ENCODE data around the gene SSRP1. TPM values are rescaled to one million over a fixed set of nuclear protein-coding genes. Genes with fewer than 3 reads are reported as not detected.
"Not testable (repeated sequence)": the region's sequence is repeated elsewhere in the genome, so short reads cannot be mapped to it uniquely, and the experiment has no call there.

Gene SSRP1
- total RNA-seq, 1 donor from 2014 or later = 33.8 TPM

DNA sequence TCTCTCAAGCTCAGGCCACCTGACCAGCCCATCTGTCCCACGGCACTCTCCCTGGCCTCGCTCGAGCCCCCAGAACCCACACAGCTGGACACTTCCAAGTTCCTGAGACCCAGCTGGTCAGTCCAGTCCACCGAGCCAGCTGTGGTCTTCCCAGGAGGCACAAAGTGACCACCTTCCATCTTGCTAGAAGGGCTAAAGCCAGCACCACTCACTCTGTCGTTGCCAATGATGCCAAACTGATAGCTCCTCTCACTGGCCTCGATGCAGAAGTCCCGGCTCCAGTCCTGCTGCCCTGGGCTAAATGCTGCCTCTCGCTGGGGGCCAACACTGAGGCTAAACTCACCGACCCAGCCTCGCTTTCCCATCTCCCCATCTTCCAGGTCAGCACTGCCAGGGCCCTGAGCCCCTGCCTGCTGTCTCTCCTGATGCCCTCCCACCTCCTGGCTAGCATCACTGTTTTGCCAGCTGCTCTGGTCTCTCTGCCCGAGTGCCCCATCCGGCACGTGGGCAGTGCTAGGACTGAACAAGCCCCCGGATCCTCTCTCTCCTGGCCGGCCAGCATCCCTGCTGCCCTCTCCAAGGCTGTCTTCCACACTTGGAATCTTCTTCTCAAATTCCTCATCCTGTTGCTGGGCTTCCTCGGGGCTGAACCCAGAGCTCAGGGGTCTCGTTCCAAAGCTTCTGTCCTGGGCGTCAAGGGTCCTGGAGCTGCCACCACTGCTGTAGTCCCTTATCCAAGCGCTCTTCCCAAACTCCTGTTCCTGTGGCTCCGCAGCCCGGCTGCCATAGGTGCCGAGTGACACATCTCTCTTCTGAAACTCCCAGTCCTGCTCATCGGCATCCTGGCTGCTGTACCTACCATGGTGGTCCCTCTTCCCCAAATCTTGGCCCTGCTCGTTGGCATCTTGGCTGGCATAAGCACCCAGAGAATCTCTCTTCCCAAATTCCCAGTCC, 26.3 kb downstream of the SSRP1 start:
- intact Hi-C loops (cut with DNase I) = no loop called here

DNA sequence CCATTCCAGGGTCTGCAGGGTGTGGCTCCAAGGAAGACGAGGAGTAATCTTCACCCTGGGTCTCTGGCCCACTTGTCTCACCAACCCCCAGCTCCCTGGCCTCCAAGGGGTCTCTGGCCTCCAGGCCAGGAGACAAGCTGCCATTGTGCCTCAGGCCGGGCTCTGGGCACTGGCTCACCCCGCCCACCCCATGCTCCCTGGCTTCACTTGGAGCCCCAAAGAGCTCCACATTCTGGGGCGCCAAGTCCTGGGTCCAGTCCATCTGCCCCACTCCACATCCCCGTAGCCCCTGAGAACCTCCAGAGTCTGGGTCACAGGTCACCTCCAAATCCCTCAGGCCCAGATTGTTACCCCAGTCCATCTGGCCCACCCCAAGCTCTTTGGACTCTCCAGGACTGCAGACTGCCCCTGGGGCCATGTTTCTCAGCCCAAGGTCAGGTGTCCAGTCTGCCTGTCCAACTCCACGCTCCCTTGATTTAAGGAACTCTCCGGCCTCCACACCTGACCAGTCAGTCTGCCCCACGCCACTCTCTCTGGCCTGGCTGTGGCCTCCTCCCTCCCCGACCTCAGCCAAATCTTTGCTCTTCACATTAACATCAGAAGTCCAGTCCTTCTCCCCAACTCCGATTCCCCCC, 27.1 kb downstream of the SSRP1 start:
- no peak for ATAC-seq
- no peak for DNase-seq (ENCODE audit: missing footprints)
- intact Hi-C loops (cut with DNase I) = no loop called here

More for the DNA sequence above, 26.3 kb downstream of the SSRP1 start:
- ATAC-seq (no peak), DNase-seq (ENCODE audit: missing footprints) (no peak)

DNA sequence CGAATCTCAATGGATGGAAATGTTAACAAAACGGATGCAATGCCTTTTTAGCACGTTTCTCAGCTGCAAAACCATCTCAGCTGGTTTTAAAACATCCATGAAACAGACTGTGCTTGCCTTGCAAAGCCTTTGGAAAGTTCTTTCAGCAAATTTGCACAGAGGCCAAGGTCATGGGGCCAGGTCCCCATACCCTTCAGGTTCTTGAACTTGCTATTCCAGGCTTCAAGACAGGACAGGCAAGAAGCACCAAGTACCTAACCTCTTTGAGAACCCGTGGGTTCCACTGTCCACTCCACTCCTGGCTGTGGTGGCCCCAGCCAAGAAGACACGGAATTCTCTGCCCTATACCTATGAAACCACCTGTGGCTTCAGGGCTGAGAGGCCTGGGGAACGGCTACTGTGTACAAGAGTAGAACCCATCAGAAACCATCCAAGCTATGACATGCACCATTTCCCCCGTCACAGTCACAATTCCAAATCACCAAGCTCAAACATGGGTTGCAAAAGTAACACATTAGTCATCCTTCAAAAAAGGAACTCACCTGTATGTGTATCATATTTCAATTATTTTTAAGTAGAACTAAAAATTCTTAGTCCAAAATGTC, 27.9 kb downstream of the SSRP1 start:
- intact Hi-C loops (cut with DNase I) = no loop called here
- ATAC-seq (no peak), DNase-seq (ENCODE audit: missing footprints) (no peak)

DNA sequence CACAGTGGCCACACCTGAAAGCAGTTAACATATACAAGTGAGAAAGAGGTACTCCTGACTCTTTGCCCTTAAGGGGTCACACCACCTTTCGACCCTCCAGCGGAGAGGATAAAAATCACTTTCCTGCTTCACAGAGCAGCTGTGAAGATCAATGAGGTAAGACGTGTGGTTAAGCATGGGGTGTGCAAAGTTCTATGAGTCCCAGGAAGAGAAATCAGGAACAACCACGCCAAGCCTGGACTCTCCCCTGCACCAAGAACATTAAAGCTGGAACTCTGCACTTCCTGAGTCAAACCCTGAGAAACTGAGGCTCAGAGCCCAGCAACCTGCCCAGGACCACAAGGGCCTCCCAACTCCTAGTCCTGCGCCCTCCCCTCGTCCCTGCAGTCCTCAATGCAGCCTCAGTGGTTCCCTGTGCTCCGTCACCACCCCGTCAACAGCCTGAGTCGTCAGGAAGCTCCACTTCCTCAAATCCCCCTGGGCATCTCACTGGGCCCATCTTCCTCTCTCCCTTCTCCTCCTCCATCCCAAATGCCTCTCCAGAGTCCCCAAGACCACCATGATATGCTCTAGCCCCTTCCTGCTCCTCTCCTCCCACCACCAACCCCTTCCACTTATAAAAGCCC, 28.6 kb downstream of the SSRP1 start:
- ATAC-seq (no peak), DNase-seq (ENCODE audit: missing footprints) (no peak)
- intact Hi-C loops (cut with DNase I) = no loop called here

DNA sequence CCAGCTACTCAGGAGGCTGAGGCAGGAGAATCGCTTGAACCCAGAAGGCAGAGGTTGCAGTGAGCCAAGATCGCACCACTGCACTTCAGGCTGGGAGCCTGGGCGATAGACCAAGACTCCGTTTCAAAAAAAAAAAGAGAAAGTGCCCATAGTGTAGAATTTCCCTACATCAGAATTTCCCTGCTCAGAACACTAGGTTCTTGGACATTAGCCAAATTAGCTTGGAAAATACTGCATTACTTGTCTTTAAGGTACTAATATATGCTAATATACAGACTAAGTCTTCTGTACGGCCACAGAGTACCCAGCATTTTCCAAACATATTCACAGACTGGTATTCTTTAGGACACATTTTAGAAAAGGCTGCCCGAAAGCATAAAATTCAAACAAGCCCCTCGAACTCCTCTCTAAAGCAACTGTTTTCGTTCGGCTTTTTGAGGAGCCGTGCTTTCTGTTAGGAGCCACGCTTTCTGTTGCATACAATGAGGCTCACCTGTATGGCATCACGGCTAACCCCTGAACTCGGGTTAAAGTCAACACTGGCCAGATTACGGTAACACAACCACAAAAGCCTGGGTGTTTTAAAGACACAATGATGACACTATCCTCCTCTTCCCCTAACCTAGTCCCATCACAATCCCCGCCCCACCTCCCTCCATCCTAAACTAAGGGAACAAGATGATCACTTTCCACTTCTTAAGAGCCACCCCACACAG, 29.4 kb downstream of the SSRP1 start:
- intact Hi-C loops (cut with DNase I) = no loop called here
- DNase-seq (ENCODE audit: missing footprints) (no peak), ATAC-seq (no peak)

DNA sequence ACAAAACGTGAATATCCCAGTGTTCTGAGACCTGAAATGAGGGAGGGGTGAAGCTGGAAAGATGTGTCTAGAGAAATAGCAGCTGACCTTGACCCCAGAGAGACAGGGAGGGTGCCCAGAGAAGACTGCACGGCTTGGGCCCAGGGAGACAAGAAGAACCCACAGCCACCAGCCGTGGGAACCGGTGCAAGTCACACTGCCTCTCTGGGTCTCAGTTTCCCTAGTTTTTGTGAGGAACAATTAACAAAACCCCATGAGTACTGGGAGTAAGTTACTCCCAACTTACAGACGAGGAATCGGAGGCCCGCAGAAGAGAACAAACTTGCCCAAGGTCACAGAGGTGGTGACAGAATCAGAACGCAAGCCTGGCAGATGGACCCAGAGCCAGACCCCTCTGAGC, 30.2 kb downstream of the SSRP1 start:
- DNase-seq (ENCODE audit: missing footprints) (no peak), ATAC-seq (no peak)
- intact Hi-C loops (cut with DNase I) = no loop called here

DNA sequence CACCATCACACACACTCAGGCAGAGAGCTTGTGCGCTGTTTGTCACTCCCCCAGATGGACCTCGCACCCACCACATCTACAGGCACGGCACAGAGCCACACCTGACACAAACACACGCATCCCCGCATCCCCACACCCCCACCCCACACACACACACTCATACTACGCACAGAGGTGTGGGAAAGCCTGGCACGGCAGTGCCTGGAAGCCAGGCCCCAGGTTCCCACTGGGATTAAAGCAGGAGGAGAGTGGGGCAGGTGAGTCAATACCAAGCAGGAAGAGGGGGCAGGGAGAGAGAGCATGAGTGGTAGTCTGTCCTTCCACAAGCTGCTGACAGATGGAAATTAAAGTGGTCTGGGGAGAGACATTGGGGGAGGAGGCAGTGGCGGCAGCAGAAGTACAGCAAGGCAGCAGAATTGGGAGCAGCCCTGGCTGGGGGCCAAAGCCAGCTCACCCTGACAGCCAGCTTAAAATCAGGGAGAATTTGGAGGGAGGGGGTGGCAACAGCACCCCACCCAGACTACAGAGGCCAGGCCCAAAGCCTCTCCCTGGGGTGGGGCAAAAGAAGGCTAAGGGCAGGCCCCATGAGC, 31.6 kb downstream of the SSRP1 start:
- DNase-seq (ENCODE audit: missing footprints) = no peak
- intact Hi-C loops (cut with DNase I) = no loop called here

DNA sequence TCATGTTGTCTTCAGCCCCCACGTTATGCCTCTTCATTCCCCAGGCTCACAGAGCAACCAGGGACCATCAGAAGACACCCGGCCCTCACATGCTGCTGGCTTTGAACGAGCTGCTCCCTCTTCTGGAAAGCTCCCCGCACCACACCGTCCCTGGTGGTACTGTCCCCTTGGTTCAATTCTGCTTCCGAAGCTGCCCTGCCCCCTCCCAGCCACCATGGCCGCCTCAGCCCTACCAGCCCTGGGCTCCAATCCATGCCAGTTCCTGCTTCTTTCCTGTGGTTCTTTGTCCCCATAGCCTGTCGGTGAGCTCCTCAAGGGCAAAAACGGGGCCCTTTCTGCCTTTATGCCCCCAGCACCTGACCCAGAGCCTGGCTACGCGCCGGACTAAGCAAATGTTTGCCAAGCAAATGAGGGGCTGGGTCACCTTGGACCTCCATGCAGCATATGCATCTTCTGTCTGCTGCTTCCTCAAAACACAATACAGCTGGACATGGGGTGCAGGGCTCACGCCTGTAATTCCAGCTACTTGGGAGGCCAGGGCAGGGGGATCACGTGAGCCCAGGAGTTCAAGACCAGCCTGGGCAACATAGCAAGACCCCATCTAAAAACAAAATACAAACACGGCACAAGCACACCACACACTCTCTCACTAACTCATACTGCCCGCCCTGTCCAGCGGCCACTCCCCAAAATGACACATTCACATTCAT, 32.3 kb downstream of the SSRP1 start:
- DNase-seq (ENCODE audit: missing footprints) = no peak
- intact Hi-C loops (cut with DNase I) = no loop called here
- ATAC-seq = no peak

More for the DNA sequence above, 31.6 kb downstream of the SSRP1 start:
- ATAC-seq = no peak

DNA sequence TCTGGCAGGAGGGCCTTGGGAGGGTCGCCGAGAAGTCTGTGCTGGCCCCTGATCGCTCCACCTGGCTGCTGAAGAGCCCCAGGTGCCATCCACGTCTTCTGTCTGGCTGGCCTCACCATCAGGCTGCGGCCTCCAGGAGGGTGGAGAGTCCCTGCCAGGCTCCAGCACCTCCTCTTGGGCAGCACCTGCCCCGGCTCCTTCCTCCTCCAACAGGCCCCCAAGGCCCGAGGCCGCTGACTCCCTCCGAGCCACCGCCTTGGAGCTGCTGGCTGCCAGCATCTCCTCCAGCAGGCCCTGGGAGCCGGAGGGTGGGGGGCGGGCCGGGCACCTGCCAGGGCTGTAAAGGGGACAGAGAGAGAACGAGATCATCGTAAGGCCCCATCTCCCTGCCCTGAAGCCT, 33.2 kb downstream of the SSRP1 start:
- ATAC-seq (no peak), DNase-seq (ENCODE audit: missing footprints) (no peak)
- intact Hi-C loops (cut with DNase I) = no loop called here

DNA sequence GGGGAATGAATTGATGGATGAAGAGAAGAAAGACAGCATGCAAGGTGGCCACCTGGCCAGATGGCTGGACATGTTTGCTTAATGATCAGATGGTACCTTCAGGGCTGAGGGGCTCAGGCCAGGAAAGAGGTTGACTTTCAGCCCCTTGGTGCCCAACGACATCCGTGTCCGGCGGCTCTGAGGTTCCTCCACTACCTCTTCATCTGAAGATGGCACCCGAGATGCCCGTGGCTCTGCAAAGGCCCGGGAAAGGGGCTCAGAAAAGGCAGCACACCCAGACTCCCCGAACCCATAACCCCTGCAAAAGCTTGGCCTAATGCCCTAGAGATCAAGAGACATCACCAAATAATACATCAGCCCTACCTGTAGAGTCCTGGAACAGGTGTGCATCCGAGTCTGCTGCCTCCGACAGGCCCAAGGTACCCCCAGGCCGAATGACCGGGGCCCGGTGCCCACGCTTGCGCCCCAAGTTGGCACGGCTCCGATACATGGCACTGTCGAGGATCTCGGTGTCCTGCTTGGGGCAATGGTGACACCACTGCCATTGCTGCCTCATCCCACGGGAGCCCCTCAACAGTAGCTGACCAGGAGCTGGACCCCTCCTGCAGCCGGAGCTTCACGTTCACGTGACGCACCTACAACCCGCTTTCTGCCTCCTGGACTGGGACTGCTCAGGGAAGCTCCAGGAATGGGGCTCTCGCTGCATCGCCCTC, 33.8 kb downstream of the SSRP1 start:
- intact Hi-C loops (cut with DNase I) = no loop called here
- no peak for ATAC-seq
- DNase-seq (ENCODE audit: missing footprints) = no peak

DNA sequence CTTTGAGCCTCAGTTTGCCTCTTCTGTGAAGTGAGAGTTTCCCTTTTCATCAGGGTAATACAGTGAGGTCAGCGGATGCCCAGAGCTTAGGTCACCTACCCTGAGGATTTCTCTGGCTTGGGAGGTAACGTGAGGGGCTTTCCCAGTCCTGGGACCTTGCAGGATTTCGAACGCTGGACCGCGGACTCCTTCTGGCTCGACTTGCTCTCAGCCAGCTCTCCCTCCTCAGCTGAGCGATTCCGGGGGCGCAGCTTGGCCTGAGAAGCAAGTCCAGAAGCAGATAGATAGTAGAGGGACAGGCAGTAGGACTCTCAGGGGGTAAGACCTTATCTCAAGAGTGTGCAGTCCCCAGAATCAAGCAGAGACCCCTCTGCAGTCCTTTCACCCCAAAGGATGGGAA, 34.9 kb downstream of the SSRP1 start:
- DNase-seq (ENCODE audit: missing footprints) (no peak), ATAC-seq (no peak)

DNA sequence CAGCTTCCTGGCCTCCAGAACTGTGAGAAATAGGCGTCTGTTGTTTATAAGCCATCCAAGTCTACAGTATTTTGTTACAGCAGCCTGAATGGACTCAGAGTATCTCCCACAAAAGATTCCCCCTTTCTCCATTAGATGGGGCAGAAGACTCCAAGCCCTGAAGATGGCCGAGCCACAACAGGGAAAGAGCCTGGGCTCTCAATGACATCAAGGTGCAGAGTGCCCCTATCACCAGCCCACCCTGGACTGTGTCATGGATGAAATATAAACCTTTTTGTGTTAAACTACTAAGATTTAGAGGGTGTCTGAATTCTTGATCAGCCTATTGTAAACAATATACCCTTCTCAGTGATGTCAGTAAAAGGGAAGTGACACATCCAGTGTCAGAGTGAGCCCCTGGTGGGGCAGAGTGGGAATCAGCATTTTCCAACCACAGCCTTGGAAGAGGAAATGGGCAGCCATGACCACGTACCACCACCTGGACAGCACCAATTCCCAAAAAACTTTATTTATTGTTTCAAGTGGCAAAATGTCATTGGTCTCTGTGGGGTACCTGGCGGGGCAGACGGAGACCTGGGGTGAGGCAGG, 36.4 kb downstream of the SSRP1 start:
- ATAC-seq (no peak), DNase-seq (ENCODE audit: missing footprints) (no peak)
- intact Hi-C loops (cut with DNase I) = no loop called here

More for the DNA sequence above, 34.9 kb downstream of the SSRP1 start:
- intact Hi-C loops (cut with DNase I) = no loop called here

DNA sequence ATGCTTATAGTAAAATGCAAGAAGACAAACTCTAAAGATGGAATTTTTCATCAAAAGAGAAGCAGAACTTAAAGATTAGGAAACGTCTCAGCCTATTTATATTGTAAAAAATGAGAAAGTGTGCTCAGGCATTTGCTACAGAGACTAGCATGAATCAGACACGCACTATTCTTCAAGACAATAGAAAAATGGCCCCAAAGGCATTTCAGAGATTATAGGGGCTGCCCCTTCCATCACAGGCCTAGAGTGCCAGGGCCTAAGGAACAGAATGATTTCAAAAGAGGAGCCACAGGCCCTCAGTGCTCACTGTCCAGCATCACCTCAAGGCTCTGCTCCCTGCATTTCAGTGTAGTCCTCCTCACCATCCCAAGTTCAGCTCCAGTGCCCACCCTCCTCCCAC, 38.5 kb downstream of the SSRP1 start:
- intact Hi-C loops (cut with DNase I) = no loop called here
- ATAC-seq (no peak), DNase-seq (ENCODE audit: missing footprints) (no peak)

DNA sequence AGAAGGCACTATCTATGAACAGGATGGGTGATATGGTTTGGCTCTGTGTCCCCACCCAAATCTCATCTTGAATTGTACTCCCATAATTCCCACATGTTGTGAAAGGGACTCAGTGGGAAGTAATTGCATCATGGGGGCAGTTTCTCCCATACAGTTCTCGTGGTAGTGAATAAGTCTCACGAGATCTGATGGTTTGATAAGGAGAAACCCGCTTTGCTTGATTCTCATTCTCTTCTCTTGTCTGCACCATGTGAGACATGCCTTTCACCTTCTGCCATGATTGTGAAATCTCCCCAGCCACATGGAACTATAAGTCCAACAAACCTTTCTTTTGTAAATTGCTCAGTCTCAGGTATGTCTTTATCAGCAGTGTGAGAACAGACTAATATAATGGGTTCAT, 39.5 kb downstream of the SSRP1 start:
- intact Hi-C loops (cut with DNase I); ATAC-seq: not testable (repeated sequence)

DNA sequence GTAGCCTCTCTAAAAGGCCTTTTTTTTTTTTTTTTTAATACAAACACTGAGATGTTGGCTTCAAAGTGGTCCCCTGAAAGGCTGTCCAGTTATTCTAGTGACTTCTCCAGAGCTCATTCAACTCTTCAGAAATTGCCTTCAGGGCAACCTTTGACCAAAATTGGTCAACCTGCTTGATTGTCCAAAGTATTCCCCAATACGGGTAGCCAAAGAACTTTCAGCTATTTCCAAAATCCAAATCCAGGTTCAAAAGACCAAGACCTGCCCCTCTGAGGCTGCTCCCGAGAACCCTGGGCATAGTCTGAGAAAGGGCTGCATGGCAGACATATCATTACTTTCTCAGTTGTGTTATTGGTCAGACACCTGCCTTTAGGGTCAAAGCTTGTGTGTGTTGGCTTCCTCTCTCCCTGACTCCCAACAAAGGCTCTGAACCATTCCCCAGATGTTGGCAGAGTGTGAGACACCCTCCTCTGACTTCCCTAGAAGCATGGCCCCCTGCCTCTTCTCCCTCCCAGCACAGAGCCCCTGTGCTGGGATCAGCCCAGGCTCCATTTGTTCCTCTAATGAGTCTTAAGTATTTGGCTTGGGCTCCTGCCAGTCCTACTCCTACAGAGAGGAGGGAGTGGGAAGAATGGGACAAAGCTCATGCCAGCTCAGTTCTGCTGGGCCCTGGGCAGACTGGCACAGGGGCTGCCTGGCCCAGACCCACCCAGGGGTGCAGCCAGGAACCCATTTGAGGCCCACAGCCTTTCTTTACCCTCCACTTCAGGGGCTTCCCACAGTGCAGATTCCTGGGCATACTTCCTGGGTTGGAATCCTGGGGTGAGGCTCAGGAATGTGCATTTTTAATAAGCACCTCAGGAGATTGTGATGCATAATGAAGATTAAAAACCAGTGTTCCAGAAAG, 41.2 kb downstream of the SSRP1 start:
- intact Hi-C loops (cut with DNase I) = no loop called here
- DNase-seq (ENCODE audit: missing footprints) = no peak
- ATAC-seq = peak; percentile 18

More for the DNA sequence above, 39.5 kb downstream of the SSRP1 start:
- not testable (repeated sequence) for DNase-seq (ENCODE audit: missing footprints)

DNA sequence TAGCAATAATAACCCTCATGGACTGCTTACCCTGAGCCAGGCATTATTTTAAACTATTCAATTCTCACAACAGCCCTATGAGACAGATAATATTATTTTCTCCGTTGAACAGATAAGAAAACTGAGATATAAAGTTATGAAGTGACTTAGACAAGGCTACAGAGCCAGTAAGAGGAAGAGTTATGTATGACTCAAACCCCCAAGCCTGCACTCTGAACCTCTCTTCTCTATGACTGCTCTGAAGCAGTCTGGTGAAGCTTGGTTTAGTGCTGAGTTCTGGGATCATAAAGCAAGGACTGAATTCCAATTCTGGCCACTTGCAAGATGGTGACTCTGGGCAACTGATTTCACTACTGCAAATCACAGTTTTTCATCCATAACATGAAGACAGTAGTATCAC, 45.4 kb downstream of the SSRP1 start:
- ATAC-seq = no peak
- DNase-seq (ENCODE audit: missing footprints) = no peak
- intact Hi-C loops (cut with DNase I) = no loop called here

Measured in Right ventricle myocardium inferior (tissue), 1 donor.